Heart left ventricle (tissue), 13 donors: Measurements from ENCODE around the gene ROR1.

Experiments used
- POLR2A ChIP-seq, 2 donors: fragments of 450-650 bp; IDR thresholded peaks; one replicate each; pipeline ENCODE4 v1.6.1; 2017; ENCODE audit warnings: antibody characterized with exemption in 2 of 2, mild to moderate bottlenecking in 2 of 2, moderate library complexity in 2 of 2
- TF ChIP-seq, protein P1 (sequence below), 12 donors: fragments of 200-600 bp; sonication (generic) in 4 of 12; IDR thresholded peaks; one replicate each; pipeline versions ENCODE4 v1.5.0 to v1.8.0; 2018 to 2022; ENCODE audit warnings: antibody characterized with exemption in 12 of 12, mild to moderate bottlenecking in 5 of 12
- donor health status: ischemic (EF 13 %, LVEDD 7.1; RV severe dilation, severe dysfunction).
- donor health status: DM: no; HTN: yes; CAD: no.
- donor health status: DM: no; HTN: no; CAD: no.
- donor health status: ischemic (EF 25% LVEDD 6.9; RV normal size, moderate dysfunction).
- donor health status: ischemic (EF 25% LVEDD 5.7; RV mildly dilated, moderate dysfunction).
- donor health status: ischemic (EF 35%, LVEDD 5.7; RV mildly dilated, moderate dysfunction).
- donor health status: nonischemic (EF 11% LVEDD 7.7; RV severe dilation, severe dysfunction).
- donor health status: DM: yes; HTN: yes; CAD: no.
- donor health status: PGD.
- donor health status: ischemic (EF 29% LVEDD 5.4; RV normal size, mild dysfunction).
- donor health status: nonischemic (EF 23%, LVEDD 6.1; RV moderate dilation, normal function).

DNA sequence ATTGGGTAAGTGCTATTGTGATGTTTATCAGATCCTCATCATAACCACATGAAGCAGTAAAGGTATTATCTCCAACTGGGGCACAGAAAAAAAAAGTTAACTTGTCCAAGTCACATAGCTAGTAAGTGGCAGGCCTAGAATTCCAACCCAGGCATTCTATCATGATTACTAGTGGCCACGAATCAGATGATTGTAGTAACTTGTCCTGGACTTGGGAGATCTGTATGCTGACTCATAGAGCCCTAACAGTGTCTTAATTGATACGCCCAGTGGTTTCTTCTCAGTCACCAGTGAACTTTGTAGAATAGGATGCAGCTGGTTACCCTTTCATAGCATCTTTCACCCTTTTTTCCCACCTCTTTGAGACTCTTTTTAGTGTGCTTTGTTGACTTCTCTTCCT, 338.5 kb downstream of the ROR1 start:
- no peak for TF ChIP-seq POLR2A (IDR thresholded peaks at IDR 0.05)
- TF ChIP-seq, protein P1, sequence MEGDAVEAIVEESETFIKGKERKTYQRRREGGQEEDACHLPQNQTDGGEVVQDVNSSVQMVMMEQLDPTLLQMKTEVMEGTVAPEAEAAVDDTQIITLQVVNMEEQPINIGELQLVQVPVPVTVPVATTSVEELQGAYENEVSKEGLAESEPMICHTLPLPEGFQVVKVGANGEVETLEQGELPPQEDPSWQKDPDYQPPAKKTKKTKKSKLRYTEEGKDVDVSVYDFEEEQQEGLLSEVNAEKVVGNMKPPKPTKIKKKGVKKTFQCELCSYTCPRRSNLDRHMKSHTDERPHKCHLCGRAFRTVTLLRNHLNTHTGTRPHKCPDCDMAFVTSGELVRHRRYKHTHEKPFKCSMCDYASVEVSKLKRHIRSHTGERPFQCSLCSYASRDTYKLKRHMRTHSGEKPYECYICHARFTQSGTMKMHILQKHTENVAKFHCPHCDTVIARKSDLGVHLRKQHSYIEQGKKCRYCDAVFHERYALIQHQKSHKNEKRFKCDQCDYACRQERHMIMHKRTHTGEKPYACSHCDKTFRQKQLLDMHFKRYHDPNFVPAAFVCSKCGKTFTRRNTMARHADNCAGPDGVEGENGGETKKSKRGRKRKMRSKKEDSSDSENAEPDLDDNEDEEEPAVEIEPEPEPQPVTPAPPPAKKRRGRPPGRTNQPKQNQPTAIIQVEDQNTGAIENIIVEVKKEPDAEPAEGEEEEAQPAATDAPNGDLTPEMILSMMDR (IDR thresholded peaks at IDR 0.05): no peak
